Subcutaneous adipose tissue (tissue), 4 donors: ENCODE measurements around the gene HES5. TPM values are rescaled to one million over a fixed set of nuclear protein-coding genes. Genes with fewer than 3 reads are reported as not detected.

Source experiments
- total RNA-seq, 4 donors: library from RNA; depleted of rRNA; stranded (reverse); fragments of >200 nt; gene quantifications; one replicate each; pipeline ENCODE4 v1.1.0, GENCODE V29; 2016
- TF ChIP-seq, protein P1 (sequence below): fragments of 450-650 bp; IDR thresholded peaks from one replicate; pipeline ENCODE4 v1.5.1; 2016; ENCODE audit warnings: low read depth, mild to moderate bottlenecking, control low read depth, antibody characterized with exemption, moderate library complexity

The HES5 gene
- total RNA-seq, 4 donors from 2014 or later = 0.57 TPM; not detected in 3

DNA sequence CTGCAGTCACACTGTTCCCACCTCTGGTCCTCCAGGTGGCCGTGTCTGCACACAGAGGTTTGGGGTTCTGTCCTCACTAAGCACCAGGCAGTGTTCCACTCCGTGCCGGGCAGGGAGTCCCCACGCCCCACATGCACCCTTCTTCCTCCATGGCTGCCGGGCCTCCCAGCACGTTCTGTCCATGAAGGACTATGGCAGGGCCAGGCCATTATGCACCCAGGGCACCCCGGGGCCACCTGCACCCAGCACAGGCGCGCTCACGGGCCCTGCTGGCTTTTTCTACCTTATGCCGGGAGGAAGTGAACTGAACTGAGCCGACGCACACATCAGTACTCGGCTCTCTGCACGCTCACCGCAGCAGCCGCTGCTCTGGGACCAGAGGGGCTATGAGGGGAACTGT, 13.9 kb downstream of the HES5 start:
- TF ChIP-seq, protein P1, sequence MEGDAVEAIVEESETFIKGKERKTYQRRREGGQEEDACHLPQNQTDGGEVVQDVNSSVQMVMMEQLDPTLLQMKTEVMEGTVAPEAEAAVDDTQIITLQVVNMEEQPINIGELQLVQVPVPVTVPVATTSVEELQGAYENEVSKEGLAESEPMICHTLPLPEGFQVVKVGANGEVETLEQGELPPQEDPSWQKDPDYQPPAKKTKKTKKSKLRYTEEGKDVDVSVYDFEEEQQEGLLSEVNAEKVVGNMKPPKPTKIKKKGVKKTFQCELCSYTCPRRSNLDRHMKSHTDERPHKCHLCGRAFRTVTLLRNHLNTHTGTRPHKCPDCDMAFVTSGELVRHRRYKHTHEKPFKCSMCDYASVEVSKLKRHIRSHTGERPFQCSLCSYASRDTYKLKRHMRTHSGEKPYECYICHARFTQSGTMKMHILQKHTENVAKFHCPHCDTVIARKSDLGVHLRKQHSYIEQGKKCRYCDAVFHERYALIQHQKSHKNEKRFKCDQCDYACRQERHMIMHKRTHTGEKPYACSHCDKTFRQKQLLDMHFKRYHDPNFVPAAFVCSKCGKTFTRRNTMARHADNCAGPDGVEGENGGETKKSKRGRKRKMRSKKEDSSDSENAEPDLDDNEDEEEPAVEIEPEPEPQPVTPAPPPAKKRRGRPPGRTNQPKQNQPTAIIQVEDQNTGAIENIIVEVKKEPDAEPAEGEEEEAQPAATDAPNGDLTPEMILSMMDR = no peak

DNA sequence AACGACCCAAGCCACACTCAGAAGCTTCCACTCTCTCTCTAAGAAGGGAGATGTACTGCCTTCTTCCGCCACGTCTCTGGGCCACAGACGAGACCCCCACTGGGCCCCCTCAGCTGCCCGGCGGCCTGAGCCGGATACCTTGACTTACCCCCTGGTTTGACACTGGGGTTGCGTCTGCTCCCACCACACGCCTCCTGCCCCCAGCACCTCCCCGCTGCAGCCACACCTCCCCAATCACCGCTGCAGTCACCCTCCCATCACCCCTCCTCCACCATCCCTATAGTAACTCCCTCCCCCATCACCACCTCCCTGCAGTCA, 14.3 kb downstream of the HES5 start:
- TF ChIP-seq, protein P1 = no peak

DNA sequence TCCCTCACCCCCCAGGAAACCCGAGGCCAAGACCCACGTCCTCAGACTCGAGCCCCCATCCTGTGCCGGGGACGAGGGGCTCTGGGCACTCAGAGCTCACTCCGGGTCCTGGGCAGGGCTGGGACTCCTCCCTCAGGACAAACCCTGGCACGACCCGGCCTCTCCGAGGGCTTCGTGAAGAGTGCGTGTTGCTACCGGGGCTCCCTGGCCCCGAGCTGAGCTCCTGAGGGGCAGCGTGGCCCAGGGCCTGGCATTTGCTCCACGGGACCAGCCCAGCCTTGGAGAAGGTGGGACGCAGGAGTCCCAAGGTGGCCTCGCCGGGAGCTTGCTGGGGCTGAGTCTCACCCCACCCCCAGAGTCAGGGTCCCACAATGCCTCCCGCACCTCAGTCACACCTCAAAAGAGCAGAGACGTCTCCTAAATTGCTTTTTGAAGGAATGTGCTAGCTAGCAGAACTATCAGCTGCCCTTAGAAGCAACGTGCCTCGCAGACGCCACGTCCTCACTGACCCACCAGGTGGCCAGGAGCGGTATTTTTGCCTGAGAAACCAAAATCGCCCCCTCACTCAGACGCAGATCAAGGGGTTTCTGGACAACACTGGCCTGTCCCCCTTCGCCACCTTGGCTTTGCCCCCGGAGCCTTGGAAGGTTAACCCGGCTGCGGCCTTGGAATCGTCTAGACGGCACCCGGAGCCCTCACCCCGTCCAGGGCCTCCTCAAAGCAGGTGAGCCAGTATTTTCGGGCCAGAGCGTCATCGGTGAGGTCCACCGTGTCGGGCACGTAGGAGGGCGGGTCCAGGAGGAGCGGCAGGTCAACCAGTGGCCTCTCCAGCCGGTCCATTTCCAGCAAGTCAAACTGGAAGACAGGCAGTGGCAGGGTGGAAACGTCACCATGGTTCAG, 14.9 kb downstream of the HES5 start:
- TF ChIP-seq, protein P1 = no peak

DNA sequence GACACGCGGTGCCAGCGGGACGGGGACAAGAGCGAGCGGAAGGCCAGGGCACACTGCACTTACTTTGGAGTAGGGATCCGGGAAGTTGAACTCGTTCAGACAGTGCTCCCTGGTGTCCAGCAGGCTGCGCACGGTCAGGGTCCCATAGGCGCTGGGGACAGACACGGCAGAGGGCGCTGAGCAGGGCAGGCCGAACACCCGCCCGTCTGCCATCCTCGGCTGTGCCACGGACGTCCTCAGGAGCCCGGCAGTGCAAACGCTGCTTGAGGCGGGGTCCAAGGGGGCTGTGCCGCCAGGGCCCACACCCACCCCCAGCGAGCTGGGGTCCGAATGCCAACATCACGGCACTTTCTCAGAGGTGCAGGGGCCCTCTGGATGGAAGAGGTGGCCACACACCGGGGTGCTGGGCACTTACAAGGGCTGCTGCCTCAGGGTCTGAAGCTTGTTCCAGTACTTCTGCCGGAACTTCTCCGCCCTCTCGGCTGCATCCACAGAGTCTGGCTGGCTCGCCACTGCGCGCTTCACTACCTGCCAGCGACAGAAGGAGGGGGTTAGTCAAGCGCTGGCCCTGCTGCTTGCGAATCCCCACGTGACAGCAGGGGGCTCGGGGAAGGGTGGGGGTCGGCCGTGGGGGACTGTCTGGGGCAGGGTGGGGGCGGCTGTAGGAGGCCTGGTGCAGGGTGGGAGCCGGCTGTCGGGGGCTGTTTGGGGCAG, 16.0 kb downstream of the HES5 start:
- TF ChIP-seq, protein P1 = no peak

DNA sequence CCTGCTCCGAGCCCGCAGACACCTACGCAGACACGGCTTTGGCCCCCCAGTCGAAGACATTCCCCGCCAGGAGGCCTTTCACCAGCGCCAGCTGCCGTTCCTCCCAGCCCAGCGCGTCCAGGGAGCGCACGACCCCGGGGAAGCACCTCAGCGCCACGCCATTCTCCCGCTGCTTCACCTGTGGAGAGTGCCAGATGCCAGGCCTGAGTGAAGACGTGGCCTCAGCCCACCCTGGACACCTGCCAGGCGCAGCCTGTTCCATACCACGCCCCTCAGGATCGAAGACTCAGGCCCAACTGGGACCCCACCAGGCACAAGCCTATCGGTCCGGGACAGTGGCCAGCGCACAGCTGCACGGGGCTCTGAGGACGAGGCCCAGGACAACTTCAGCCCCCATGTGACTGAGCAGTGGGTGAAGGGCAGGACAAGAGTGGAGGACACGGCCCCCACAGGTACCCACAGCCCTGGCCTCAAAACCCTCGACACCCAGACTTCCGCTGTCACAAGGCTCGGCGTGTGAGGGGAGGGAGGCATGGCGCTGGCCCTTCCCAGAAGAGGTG, 17.1 kb downstream of the HES5 start:
- TF ChIP-seq, protein P1 = no peak

DNA sequence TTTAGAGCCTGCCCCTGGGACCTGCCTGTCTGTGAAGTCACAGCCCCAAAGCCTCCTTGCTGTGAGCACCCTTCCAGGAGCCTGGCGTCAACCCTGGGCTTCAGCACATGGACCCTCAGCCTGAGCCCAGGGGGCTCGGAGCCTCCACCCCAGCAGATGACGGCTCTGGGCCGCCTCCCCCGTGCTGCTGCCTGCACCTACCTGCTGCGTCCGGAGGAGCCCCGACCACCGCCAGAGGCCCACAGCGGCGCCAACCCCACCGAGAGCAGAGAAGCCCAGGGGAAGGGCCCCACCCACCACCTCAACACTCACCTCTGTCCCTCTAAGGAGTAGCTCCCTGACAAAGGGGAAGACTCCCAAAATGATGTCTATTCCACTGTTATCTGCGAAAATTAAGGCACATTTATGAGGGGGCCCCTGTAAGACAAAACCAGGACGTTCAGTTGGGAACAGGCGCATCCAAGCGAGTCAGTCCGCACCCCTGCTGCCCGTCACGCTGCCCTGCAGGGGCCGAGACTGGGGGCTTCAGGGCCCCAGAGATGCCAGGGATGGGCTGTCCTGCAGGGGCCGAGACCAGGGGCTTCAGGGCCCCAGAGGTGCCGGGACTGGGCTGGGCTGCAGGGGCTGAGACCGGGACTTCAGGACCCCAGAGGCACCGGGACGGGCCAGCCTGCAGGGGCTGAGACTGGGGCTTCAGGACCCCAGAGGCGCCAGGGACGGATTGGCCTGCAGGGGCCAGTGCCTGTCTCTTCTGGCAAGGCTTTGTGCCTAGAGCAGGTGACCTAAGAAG, 19.5 kb downstream of the HES5 start:
- TF ChIP-seq, protein P1 = no peak

DNA sequence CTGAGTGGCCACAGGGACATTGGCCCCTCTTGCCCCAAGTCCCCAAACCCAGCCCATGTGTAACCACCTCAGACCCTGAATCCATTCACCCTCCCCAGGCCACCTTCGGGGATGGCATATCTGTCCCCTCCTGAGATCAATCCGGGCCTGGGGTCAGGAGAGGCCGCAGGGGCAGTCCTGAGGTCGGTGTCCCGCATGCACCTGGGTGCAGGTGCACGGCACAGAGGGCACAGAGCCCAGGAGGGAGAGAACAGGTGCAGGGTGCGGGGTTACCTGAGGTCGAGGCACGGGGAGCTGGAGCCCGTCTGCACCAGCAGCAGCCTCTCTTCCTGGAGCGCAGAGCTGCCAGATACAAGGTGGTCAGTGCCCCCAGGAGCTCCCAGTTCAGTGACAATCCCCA, 20.5 kb downstream of the HES5 start:
- TF ChIP-seq, protein P1 = no peak
